GM12892 (cell line): ENCODE data around the gene XPO6.

Experiments used
- POLR2A ChIP-seq: IDR thresholded peaks from 2 replicates; pipeline ENCODE4 v1.6.1; 2011; ENCODE audit warnings: low read depth, low read length, control low read depth
- POLR2AphosphoS5 ChIP-seq: IDR thresholded peaks from 2 replicates; pipeline ENCODE4 v1.6.1; 2011; ENCODE audit warnings: low read depth, low read length, control low read depth
- TAF1 ChIP-seq: IDR thresholded peaks from 2 replicates; pipeline ENCODE4 v1.6.1; 2011; ENCODE audit warnings: low read depth, mild to moderate bottlenecking, control low read depth, low read length, borderline replicate concordance

GRCh38 chr16:28241924-28242323 is 30.2 kb upstream of the XPO6 start:
- TF ChIP-seq POLR2A (no peak), POLR2AphosphoS5 (no peak), TAF1 (no peak)
